SU-DHL-6 (cell line): ENCODE data around the gene PHACTR3.

ENCODE experiments used
- CTCF ChIP-seq: fragments of 200-600 bp; sonication (generic); IDR thresholded peaks from one replicate; pipeline ENCODE4 v1.5.1; 2017; ENCODE audit warnings: antibody characterized with exemption, mild to moderate bottlenecking, low read length, moderate library complexity; ENCODE audit not compliant: insufficient read depth, poor library complexity, severe bottlenecking
- EZH2phosphoT487 ChIP-seq: fragments of 200-600 bp; sonication (generic), shearing (Covaris generic); conservative IDR thresholded peaks from 2 replicates; pipeline ENCODE4 v1.6.1; 2018; ENCODE audit warnings: mild to moderate bottlenecking, antibody characterized with exemption, low read length, moderate library complexity, mixed read lengths

- TF ChIP-seq CTCF: peak; percentile 57
- TF ChIP-seq EZH2phosphoT487: no peak
Observed at GRCh38 chr20:59751075-59751711, 146.9 kb downstream of the PHACTR3 start.
